RWPE2 (cell line): Measurements from ENCODE around the gene ANKDD1B.
"Not testable (repeated sequence)": the region's sequence is repeated elsewhere in the genome, so short reads cannot be mapped to it uniquely, and the experiment has no call there.

Source experiments
- ATAC-seq: fragments of 200-7000 bp; cut with Tn5 transposase; 3 replicates; pipeline ENCODE4 v1.9.1; 2021; ENCODE audit warnings: low read depth
- DNase-seq: peaks from one replicate; pipeline ENCODE4 v3.0.0-alpha.2; 2020; ENCODE audit warnings: low spot score
- H3K27ac ChIP-seq: fragments of 450-650 bp; 2 replicates; pipeline ENCODE4 v1.5.1; 2017; ENCODE audit warnings: mild to moderate bottlenecking; ENCODE audit not compliant: poor library complexity, severe bottlenecking
- H3K27me3 ChIP-seq: fragments of 250-450 bp; sonication (Bioruptor Pico); 2 replicates; pipeline ENCODE4 v1.5.1; 2021; ENCODE audit warnings: mild to moderate bottlenecking, moderate library complexity; ENCODE audit not compliant: insufficient read depth, poor library complexity, severe bottlenecking
- H3K36me3 ChIP-seq: fragments of 250-450 bp; sonication (Bioruptor Pico); 2 replicates; pipeline ENCODE4 v1.5.1; 2020; ENCODE audit warnings: low read depth, mild to moderate bottlenecking, moderate library complexity
- H3K4me1 ChIP-seq: fragments of 250-450 bp; sonication (Bioruptor Pico); 2 replicates; pipeline ENCODE4 v1.5.1; 2021; ENCODE audit warnings: mild to moderate bottlenecking, moderate library complexity; ENCODE audit not compliant: insufficient read depth, poor library complexity, severe bottlenecking
- H3K4me3 ChIP-seq: fragments of 250-450 bp; sonication (Bioruptor Pico); 2 replicates; pipeline ENCODE4 v1.5.1; 2021; ENCODE audit warnings: mild to moderate bottlenecking, moderate library complexity; ENCODE audit not compliant: severe bottlenecking
- H3K9me3 ChIP-seq: fragments of 250-450 bp; sonication (Bioruptor Pico); 2 replicates; pipeline ENCODE4 v1.5.1; 2021; ENCODE audit warnings: mild to moderate bottlenecking, moderate library complexity; ENCODE audit not compliant: severe bottlenecking
- CTCF ChIP-seq: fragments of 450-650 bp; IDR thresholded peaks from one replicate; pipeline ENCODE4 v1.5.1; 2017; ENCODE audit warnings: mild to moderate bottlenecking, moderate library complexity; ENCODE audit not compliant: poor library complexity, severe bottlenecking

The ANKDD1B gene

GRCh38 chr5:75608870-75609269 is 2.4 kb upstream of the ANKDD1B start:
- Histone ChIP-seq H3K27ac (no peak overlapping the region), H3K4me3 (no peak overlapping the region), H3K4me1 (no peaks in the 10 kb centered on the region), H3K27me3 (no peaks in the 10 kb centered on the region), H3K9me3 (no peaks in the 10 kb centered on the region), H3K36me3 (no peaks in the 10 kb centered on the region)
- TF ChIP-seq CTCF: no peak
- ATAC-seq: no peak
- DNase-seq: no peak

- no peak for DNase-seq
- Histone ChIP-seq H3K27me3 (no peaks in the 10 kb centered on the region), H3K4me1 (no peaks in the 10 kb centered on the region), H3K27ac (no peak overlapping the region), H3K4me3 (no peak overlapping the region), H3K36me3 (no peaks in the 10 kb centered on the region), H3K9me3 (no peaks in the 10 kb centered on the region)
- ATAC-seq: no peak
- no peak for TF ChIP-seq CTCF
Observed at GRCh38 chr5:75610201-75610600, 1.1 kb upstream of the ANKDD1B start.

- DNase-seq, H3K27me3 ChIP-seq, H3K27ac ChIP-seq, H3K36me3 ChIP-seq, ATAC-seq, H3K9me3 ChIP-seq, H3K4me1 ChIP-seq: not testable (repeated sequence)
- H3K4me3 ChIP-seq: peak overlapping the region; percentile 26
Observed at GRCh38 chr5:75610859-75611310, 368 bp upstream of the ANKDD1B start.

- Histone ChIP-seq H3K27ac (no peak overlapping the region), H3K27me3 (no peaks in the 10 kb centered on the region), H3K4me3 (peak overlapping the region; percentile 26), H3K36me3 (no peaks in the 10 kb centered on the region), H3K9me3 (no peaks in the 10 kb centered on the region), H3K4me1 (no peaks in the 10 kb centered on the region)
- TF ChIP-seq CTCF: no peak
- ATAC-seq: peak; percentile 52
- no peak for DNase-seq
Observed at GRCh38 chr5:75612226-75612569, 945 bp downstream of the ANKDD1B start.

GRCh38 chr5:75612901-75613300 is 1.6 kb downstream of the ANKDD1B start:
- no peak overlapping the region for H3K27ac ChIP-seq
- TF ChIP-seq CTCF: no peak
- no peaks in the 10 kb centered on the region for H3K4me1 ChIP-seq
- H3K27me3 ChIP-seq: no peaks in the 10 kb centered on the region
- no peak for ATAC-seq
- H3K4me3 ChIP-seq: no peak overlapping the region
- no peaks in the 10 kb centered on the region for H3K9me3 ChIP-seq
- DNase-seq: no peak
- no peaks in the 10 kb centered on the region for H3K36me3 ChIP-seq
